ENCODE data around the gene CALM1. TPM values are rescaled to one million over a fixed set of nuclear protein-coding genes. Genes with fewer than 3 reads are reported as not detected.

Gene CALM1
- total RNA-seq, 1 donor from 2014 or later: 347 TPM

DNA sequence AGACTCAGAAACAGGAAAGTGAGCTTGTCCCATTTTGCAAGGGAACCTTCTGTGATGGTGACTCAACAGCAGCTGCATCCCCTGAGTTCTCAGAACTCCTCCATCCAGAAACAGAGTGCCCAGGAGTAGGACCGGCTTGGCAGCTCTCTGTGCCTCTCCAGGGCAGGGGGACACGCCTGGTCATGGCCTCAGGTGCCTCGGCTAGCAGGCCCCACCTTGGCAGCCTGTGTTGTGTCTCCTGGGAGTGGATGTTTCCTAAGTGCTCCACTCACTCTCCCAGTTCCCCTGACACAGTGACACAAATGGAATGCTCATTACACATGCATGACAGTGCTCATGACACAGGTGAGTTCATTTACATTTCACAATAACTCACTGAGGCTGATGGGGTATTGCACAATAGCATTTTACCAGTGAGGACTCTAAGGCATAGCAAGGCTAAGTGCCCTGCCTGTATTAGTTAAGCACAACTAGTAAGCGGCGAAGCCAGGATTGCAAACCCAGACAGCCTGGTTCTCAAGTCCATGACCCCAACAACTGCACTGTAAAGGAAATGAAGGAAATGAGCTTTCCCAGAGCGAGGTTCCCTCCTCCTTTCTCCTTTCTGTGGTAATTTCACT lies 47.4 kb downstream of the CALM1 start:
- H3K27ac Mint-ChIP-seq (ENCODE audit: unreplicated experiment): no peak overlapping the region
- H3K36me3 Mint-ChIP-seq (ENCODE audit: low read depth, unreplicated experiment): no peaks in the 10 kb centered on the region
- FAIRE-seq (no peak), DNase-seq (ENCODE audit: low read depth) (no peak)
- Histone ChIP-seq H3K9ac (ENCODE audit: low read length) (no peak overlapping the region), H3K9me3 (ENCODE audit: insufficient read depth, low read depth, low read length) (peaks cover 11% of the 10 kb centered on the region), H3K79me2 (ENCODE audit: insufficient read depth, low read length) (no peaks in the 10 kb centered on the region), H3K4me2 (ENCODE audit: low read length) (no peak overlapping the region), H3K27me3 (ENCODE audit: insufficient read depth, low read length) (no peaks in the 10 kb centered on the region), H2AFZ (ENCODE audit: low read depth, low read length) (no peak overlapping the region), H4K20me1 (ENCODE audit: insufficient read depth, low read length) (no peaks in the 10 kb centered on the region), H3K4me1 (ENCODE audit: insufficient read depth, low read length) (no peaks in the 10 kb centered on the region), H3K27ac (ENCODE audit: low read depth, low read length) (no peak overlapping the region), H3K4me3 (ENCODE audit: insufficient read depth, low read depth, low read length) (no peak overlapping the region), H3K36me3 (ENCODE audit: insufficient read depth, low read length) (no peaks in the 10 kb centered on the region)
- H3K27me3 Mint-ChIP-seq (ENCODE audit: low read depth, unreplicated experiment): peaks cover 17% of the 10 kb centered on the region
- H3K9me3 Mint-ChIP-seq (ENCODE audit: unreplicated experiment): peaks cover 15% of the 10 kb centered on the region
- no peaks in the 10 kb centered on the region for H3K4me1 Mint-ChIP-seq (ENCODE audit: low read depth, unreplicated experiment)
- H3K4me3 Mint-ChIP-seq (ENCODE audit: unreplicated experiment): no peak overlapping the region
- TF ChIP-seq, protein P1, sequence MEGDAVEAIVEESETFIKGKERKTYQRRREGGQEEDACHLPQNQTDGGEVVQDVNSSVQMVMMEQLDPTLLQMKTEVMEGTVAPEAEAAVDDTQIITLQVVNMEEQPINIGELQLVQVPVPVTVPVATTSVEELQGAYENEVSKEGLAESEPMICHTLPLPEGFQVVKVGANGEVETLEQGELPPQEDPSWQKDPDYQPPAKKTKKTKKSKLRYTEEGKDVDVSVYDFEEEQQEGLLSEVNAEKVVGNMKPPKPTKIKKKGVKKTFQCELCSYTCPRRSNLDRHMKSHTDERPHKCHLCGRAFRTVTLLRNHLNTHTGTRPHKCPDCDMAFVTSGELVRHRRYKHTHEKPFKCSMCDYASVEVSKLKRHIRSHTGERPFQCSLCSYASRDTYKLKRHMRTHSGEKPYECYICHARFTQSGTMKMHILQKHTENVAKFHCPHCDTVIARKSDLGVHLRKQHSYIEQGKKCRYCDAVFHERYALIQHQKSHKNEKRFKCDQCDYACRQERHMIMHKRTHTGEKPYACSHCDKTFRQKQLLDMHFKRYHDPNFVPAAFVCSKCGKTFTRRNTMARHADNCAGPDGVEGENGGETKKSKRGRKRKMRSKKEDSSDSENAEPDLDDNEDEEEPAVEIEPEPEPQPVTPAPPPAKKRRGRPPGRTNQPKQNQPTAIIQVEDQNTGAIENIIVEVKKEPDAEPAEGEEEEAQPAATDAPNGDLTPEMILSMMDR (IDR thresholded peaks at IDR 0.05; ENCODE audit: insufficient read depth, low read depth, low read length): no peak
- TF ChIP-seq EZH2 (IDR thresholded peaks at IDR 0.05; ENCODE audit: insufficient read depth, low read length): no peak

DNA sequence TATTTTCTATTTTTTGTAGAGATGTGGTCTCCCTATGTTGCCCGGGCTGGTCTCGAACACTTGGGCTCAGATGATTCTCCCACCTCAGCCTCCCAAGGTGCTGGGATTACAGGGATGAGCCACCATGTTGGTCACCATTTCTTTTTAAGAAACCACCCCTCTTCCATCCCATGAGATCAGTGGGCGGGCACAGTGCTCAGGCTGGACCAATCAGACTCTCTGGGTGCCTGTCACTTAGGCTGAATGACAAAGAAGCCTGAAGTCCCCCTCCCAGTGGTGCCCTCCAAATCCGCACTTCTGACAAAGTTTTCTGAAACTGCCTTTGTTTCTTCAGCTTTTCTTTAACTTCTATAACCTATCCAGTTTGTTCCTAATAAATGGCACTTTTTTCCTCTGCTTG lies 48.2 kb downstream of the CALM1 start:
- no peak overlapping the region for H2AFZ ChIP-seq (ENCODE audit: low read depth, low read length)
- no peak overlapping the region for H3K4me2 ChIP-seq (ENCODE audit: low read length)
- H3K27ac ChIP-seq (ENCODE audit: low read depth, low read length): no peak overlapping the region
- no peaks in the 10 kb centered on the region for H3K79me2 ChIP-seq (ENCODE audit: insufficient read depth, low read length)
- H3K9ac ChIP-seq (ENCODE audit: low read length): no peak overlapping the region
- no peak overlapping the region for H3K4me3 ChIP-seq (ENCODE audit: insufficient read depth, low read depth, low read length)
- H3K36me3 ChIP-seq (ENCODE audit: insufficient read depth, low read length): no peaks in the 10 kb centered on the region
- no peaks in the 10 kb centered on the region for H3K27me3 ChIP-seq (ENCODE audit: insufficient read depth, low read length)
- Mint-ChIP-seq H3K4me1 (ENCODE audit: low read depth, unreplicated experiment) (no peaks in the 10 kb centered on the region), H3K9me3 (ENCODE audit: unreplicated experiment) (peaks cover 15% of the 10 kb centered on the region), H3K27me3 (ENCODE audit: low read depth, unreplicated experiment) (peaks cover 20% of the 10 kb centered on the region), H3K4me3 (ENCODE audit: unreplicated experiment) (no peak overlapping the region), H3K36me3 (ENCODE audit: low read depth, unreplicated experiment) (no peaks in the 10 kb centered on the region), H3K27ac (ENCODE audit: unreplicated experiment) (no peak overlapping the region)
- H3K9me3 ChIP-seq (ENCODE audit: insufficient read depth, low read depth, low read length): peaks cover 11% of the 10 kb centered on the region
- H3K4me1 ChIP-seq (ENCODE audit: insufficient read depth, low read length): no peaks in the 10 kb centered on the region
- FAIRE-seq (no peak), DNase-seq (ENCODE audit: low read depth) (no peak)
- H4K20me1 ChIP-seq (ENCODE audit: insufficient read depth, low read length): no peaks in the 10 kb centered on the region
- TF ChIP-seq EZH2 (IDR thresholded peaks at IDR 0.05; ENCODE audit: insufficient read depth, low read length): no peak
- TF ChIP-seq, protein P1 (IDR thresholded peaks at IDR 0.05; ENCODE audit: insufficient read depth, low read depth, low read length): no peak

DNA sequence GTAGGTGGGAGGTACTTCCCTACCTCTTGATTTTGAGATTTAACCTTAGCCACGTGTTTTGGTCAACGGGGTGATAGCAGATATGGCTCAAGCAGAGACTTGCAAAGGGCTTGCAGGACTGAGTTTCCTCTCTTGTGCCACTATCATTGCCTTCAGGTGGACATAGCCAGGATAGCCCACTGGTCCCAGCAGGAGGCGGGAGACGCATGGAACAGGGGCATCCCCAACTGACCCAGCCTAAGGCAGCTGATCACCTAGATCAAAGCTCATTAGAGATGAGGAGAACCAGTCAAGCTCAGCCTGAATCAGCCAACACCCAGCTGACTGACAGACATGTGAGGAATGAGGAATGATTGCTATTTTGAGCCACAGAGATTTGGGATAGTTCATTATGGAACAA lies 49.6 kb downstream of the CALM1 start:
- DNase-seq (ENCODE audit: low read depth) (no peak), FAIRE-seq (no peak)
- Histone ChIP-seq H3K79me2 (ENCODE audit: insufficient read depth, low read length) (no peaks in the 10 kb centered on the region), H4K20me1 (ENCODE audit: insufficient read depth, low read length) (no peaks in the 10 kb centered on the region), H3K27ac (ENCODE audit: low read depth, low read length) (no peak overlapping the region), H3K36me3 (ENCODE audit: insufficient read depth, low read length) (no peaks in the 10 kb centered on the region), H3K4me2 (ENCODE audit: low read length) (no peak overlapping the region), H2AFZ (ENCODE audit: low read depth, low read length) (no peak overlapping the region), H3K4me3 (ENCODE audit: insufficient read depth, low read depth, low read length) (no peak overlapping the region), H3K9ac (ENCODE audit: low read length) (no peak overlapping the region), H3K9me3 (ENCODE audit: insufficient read depth, low read depth, low read length) (peaks cover 11% of the 10 kb centered on the region), H3K27me3 (ENCODE audit: insufficient read depth, low read length) (no peaks in the 10 kb centered on the region), H3K4me1 (ENCODE audit: insufficient read depth, low read length) (no peaks in the 10 kb centered on the region)
- H3K4me3 Mint-ChIP-seq (ENCODE audit: unreplicated experiment): no peak overlapping the region
- H3K36me3 Mint-ChIP-seq (ENCODE audit: low read depth, unreplicated experiment): no peaks in the 10 kb centered on the region
- H3K27me3 Mint-ChIP-seq (ENCODE audit: low read depth, unreplicated experiment): peaks cover 24% of the 10 kb centered on the region
- no peak for TF ChIP-seq EZH2 (IDR thresholded peaks at IDR 0.05; ENCODE audit: insufficient read depth, low read length)
- TF ChIP-seq, protein P1 (IDR thresholded peaks at IDR 0.05; ENCODE audit: insufficient read depth, low read depth, low read length): no peak
- H3K9me3 Mint-ChIP-seq (ENCODE audit: unreplicated experiment): peaks cover 15% of the 10 kb centered on the region
- no peaks in the 10 kb centered on the region for H3K4me1 Mint-ChIP-seq (ENCODE audit: low read depth, unreplicated experiment)
- H3K27ac Mint-ChIP-seq (ENCODE audit: unreplicated experiment): no peak overlapping the region

All from astrocyte (in vitro differentiated cells and primary cell).